Fibroblast of lung (primary cell): ENCODE results near the gene CACNA1H.

Source experiments
- CTCF ChIP-seq, 2 donors: IDR thresholded peaks in 1 of 2; conservative IDR thresholded peaks in 1 of 2; 1 replicate in 1 of 2; 2 replicates in 1 of 2; pipeline ENCODE4 v1.5.1; 2011 to 2012; ENCODE audit warnings: low read length in 2 of 2, control low read depth in 1 of 2, inconsistent platforms in 1 of 2, low read depth in 1 of 2, mild to moderate bottlenecking in 1 of 2
- EZH2 ChIP-seq: IDR thresholded peaks from 2 replicates; pipeline ENCODE4 v1.5.1; 2012; ENCODE audit warnings: low read length, control low read depth, mild to moderate bottlenecking; ENCODE audit errors: missing control alignments

- TF ChIP-seq CTCF (conservative IDR thresholded peaks at IDR 0.05 in 1 of 2, IDR thresholded peaks at IDR 0.05 in 1 of 2; ENCODE audit: low read depth in 1 of 2, low read length in 2 of 2): no peak
- TF ChIP-seq EZH2: no peak
These were observed 109.4 kb downstream of the CACNA1H start for GRCh38 chr16:1262210-1262845.
